Coronary artery (tissue), 2 donors: ENCODE data around the gene OVOL3.

Experiments used
- DNase-seq: peaks from one replicate; pipeline ENCODE4 v3.0.0-alpha.2; 2017; ENCODE audit warnings: low spot score
- H3K27ac ChIP-seq, 2 donors: fragments of 200-600 bp; sonication (generic); one replicate each; pipeline ENCODE4 v1.5.1; 2016 to 2019
- H3K4me3 ChIP-seq: fragments of 200-600 bp; sonication (generic); 2 replicates; pipeline ENCODE4 v1.5.1; 2016; ENCODE audit warnings: mild to moderate bottlenecking, moderate library complexity
- CTCF ChIP-seq: fragments of 200-600 bp; sonication (generic); IDR thresholded peaks from one replicate; pipeline ENCODE4 v1.5.1; 2019; ENCODE audit warnings: antibody characterized with exemption

Gene OVOL3

GRCh38 chr19:36152352-36153091, 41.6 kb downstream of the OVOL3 start, which contains the start of gene COX7A1:
TSS of gene COX7A1 (minus strand) at chr19:36152447. CDS start at chr19:36152407, 40 bp downstream.
- Histone ChIP-seq H3K4me3 (peak within 1 kb of the TSS; percentile 90), H3K27ac (peak within 1 kb of the TSS; percentile 96 to 99)
- TF ChIP-seq CTCF = no peak
- DNase-seq = peak; percentile 91

GRCh38 chr19:36153126-36153525, 42.2 kb downstream of the OVOL3 start:
- Histone ChIP-seq H3K27ac (peak overlapping the region; percentile 96 to 99), H3K4me3 (peak overlapping the region; percentile 90)
- no peak for DNase-seq
- TF ChIP-seq CTCF = no peak

- Histone ChIP-seq H3K27ac (no peak overlapping the region), H3K4me3 (no peak overlapping the region)
- no peak for TF ChIP-seq CTCF
Measured at GRCh38 chr19:36160821-36161596, 50.1 kb downstream of the OVOL3 start.

More at GRCh38 chr19:36160821-36161596, 50.1 kb downstream of the OVOL3 start:
- no peak for DNase-seq
